Ishikawa (cell line): ENCODE measurements around the gene ADD1.

ENCODE experiments used
- CEBPB ChIP-seq: IDR thresholded peaks from 2 replicates; pipeline ENCODE4 v1.6.1; 2012
- CREB1 ChIP-seq: IDR thresholded peaks from 2 replicates; pipeline ENCODE4 v1.6.1; 2012; ENCODE audit warnings: low read depth
- EP300 ChIP-seq: IDR thresholded peaks from 2 replicates; pipeline ENCODE4 v1.6.1; 2012; ENCODE audit warnings: borderline replicate concordance
- FOXM1 ChIP-seq: IDR thresholded peaks from 2 replicates; pipeline ENCODE4 v1.6.1; 2012; ENCODE audit warnings: low read depth, borderline replicate concordance
- MAX ChIP-seq: IDR thresholded peaks from 2 replicates; pipeline ENCODE4 v1.6.1; 2012
- NFIC ChIP-seq: IDR thresholded peaks from 2 replicates; pipeline ENCODE4 v1.6.1; 2012
- RAD21 ChIP-seq: IDR thresholded peaks from 2 replicates; pipeline ENCODE4 v1.6.1; 2012; ENCODE audit warnings: low read depth
- REST ChIP-seq: IDR thresholded peaks from 2 replicates; pipeline ENCODE4 v1.6.1; 2012; ENCODE audit warnings: low read depth, mild to moderate bottlenecking
- TAF1 ChIP-seq: IDR thresholded peaks from 2 replicates; pipeline ENCODE4 v1.6.1; 2012; ENCODE audit warnings: low read depth, mild to moderate bottlenecking
- TEAD4 ChIP-seq: IDR thresholded peaks from 2 replicates; pipeline ENCODE4 v1.6.1; 2012
- USF1 ChIP-seq: IDR thresholded peaks from 2 replicates; pipeline ENCODE4 v1.6.1; 2012
- YY1 ChIP-seq: IDR thresholded peaks from 2 replicates; pipeline ENCODE4 v1.6.1; 2012; ENCODE audit warnings: low read depth
- ZBTB7A ChIP-seq: IDR thresholded peaks from 2 replicates; pipeline ENCODE4 v1.6.1; 2012; ENCODE audit warnings: low read depth

- TF ChIP-seq REST (no peak), MAX (peak; percentile 76), EP300 (no peak), USF1 (peak; percentile 65), NFIC (peak; percentile 17), ZBTB7A (no peak; the same call in 1 of the 2 replicates), TAF1 (peak; percentile 68), CEBPB (no peak), TEAD4 (peak; percentile 22; the same call in 1 of the 2 replicates), RAD21 (peak; percentile 6; the same call in 1 of the 2 replicates), YY1 (peak; percentile 7; the same call in 1 of the 2 replicates), FOXM1 (no peak), CREB1 (no peak)
Measured at GRCh38 chr4:2811830-2812611, 31.6 kb upstream of the ADD1 start.
